Upper lobe of left lung (tissue), 4 donors: ENCODE measurements around the gene BRD1.

Experiments used
- CTCF ChIP-seq, 6 experiments: fragments of 450-650 bp in 4 of 6; fragments of 200-600 bp in 2 of 6; sonication (generic) in 2 of 6; IDR thresholded peaks; one replicate each; pipeline ENCODE4 v1.5.1; 2016 to 2019; ENCODE audit warnings: antibody characterized with exemption in 6 of 6
- EP300 ChIP-seq, 4 donors: sonication (generic); formaldehyde crosslinking; IDR thresholded peaks; one replicate each; pipeline ENCODE4 v1.5.1; 2017; ENCODE audit warnings: antibody characterized with exemption in 4 of 4, control low read depth in 2 of 4
- POLR2A ChIP-seq, 4 donors: fragments of 450-650 bp; IDR thresholded peaks; one replicate each; pipeline ENCODE4 v1.5.1; 2016 to 2017; ENCODE audit warnings: antibody characterized with exemption in 4 of 4, mild to moderate bottlenecking in 2 of 4

GRCh38 chr22:49726701-49727101, 101.0 kb downstream of the BRD1 start:
- no peak for TF ChIP-seq CTCF (IDR thresholded peaks at IDR 0.05)
- no peak for TF ChIP-seq POLR2A (IDR thresholded peaks at IDR 0.05)
- no peak for TF ChIP-seq EP300 (IDR thresholded peaks at IDR 0.05)
